ENCODE data around the gene WDR77.

WDR77 gene

GRCh38 chr1:111439461-111440351 is 9.3 kb downstream of the WDR77 start:
- no peak for DNase-seq (ENCODE audit: low spot score)

- DNase-seq (ENCODE audit: low spot score) = no peak
Observed at GRCh38 chr1:111436726-111437125, 12.3 kb downstream of the WDR77 start.

GRCh38 chr1:111424281-111424680 is 24.8 kb downstream of the WDR77 start:
- DNase-seq (ENCODE audit: low spot score) = no peak

- no peak for DNase-seq (ENCODE audit: low spot score)
Observed at GRCh38 chr1:111422546-111423391, 26.3 kb downstream of the WDR77 start.

GRCh38 chr1:111420377-111420776 is 28.7 kb downstream of the WDR77 start:
- no peak for DNase-seq (ENCODE audit: low spot score)

GRCh38 chr1:111419037-111419436 is 30.0 kb downstream of the WDR77 start:
- no peak for DNase-seq (ENCODE audit: low spot score)

GRCh38 chr1:111417755-111418154 is 31.3 kb downstream of the WDR77 start:
- no peak for DNase-seq (ENCODE audit: low spot score)

- DNase-seq (ENCODE audit: low spot score) = no peak
Observed at GRCh38 chr1:111415461-111415860, 33.6 kb downstream of the WDR77 start.

- DNase-seq (ENCODE audit: low spot score) = no peak
Observed at GRCh38 chr1:111414756-111415155, 34.3 kb downstream of the WDR77 start.

GRCh38 chr1:111412839-111413238 is 36.2 kb downstream of the WDR77 start:
- DNase-seq (ENCODE audit: low spot score) = no peak

- DNase-seq (ENCODE audit: low spot score) = no peak
Observed at GRCh38 chr1:111407301-111407700, 41.8 kb downstream of the WDR77 start.

- peak; percentile 75 for DNase-seq (ENCODE audit: low spot score)
Observed at GRCh38 chr1:111406321-111406768, 42.7 kb downstream of the WDR77 start.

GRCh38 chr1:111404588-111404987 is 44.5 kb downstream of the WDR77 start:
- DNase-seq (ENCODE audit: low spot score) = no peak

GRCh38 chr1:111402083-111402482 is 47.0 kb downstream of the WDR77 start:
- no peak for DNase-seq (ENCODE audit: low spot score)

- DNase-seq (ENCODE audit: low spot score) = peak; percentile 37
Observed at GRCh38 chr1:111399792-111400610, 49.1 kb downstream of the WDR77 start.

GRCh38 chr1:111392460-111392945 is 56.6 kb downstream of the WDR77 start:
- no peak for DNase-seq (ENCODE audit: low spot score)

GRCh38 chr1:111392042-111392441 is 57.0 kb downstream of the WDR77 start:
- no peak for DNase-seq (ENCODE audit: low spot score)
